Measurements from ENCODE around the gene MLXIPL. TPM values are rescaled to one million over a fixed set of nuclear protein-coding genes. Genes with fewer than 3 reads are reported as not detected.
A peak's percentile ranks its signal among the peaks of the same experiment; 100 is the strongest.

Gene MLXIPL
- total and polyA plus RNA-seq, 2 of the 8 experiments (the other 6 are each of a cell fraction or from before 2014, with no cell fraction given), result 9.4 to 10.6 TPM

DNA sequence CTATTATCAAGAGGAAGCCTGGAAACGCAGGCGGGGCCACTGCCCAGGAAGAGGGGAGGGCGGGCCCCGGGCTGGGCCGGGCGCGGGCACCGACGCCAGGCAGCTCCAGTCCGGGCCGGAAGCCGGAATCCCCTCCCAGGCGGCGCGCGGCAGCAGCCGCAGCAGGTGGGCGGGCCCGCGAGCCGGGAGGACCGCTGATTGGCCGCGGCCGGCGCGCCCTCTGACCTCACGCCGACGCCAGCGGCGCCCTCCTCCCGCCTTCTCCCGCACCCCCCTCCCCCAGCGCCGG lies 67.3 kb downstream of the MLXIPL start:
- no peak overlapping the region for H3K14ac ChIP-seq (ENCODE audit: insufficient read length)
- WGBS, 2 experiments (ENCODE audit: extremely low coverage in 1 of 2, insufficient coverage in 1 of 2, insufficient read length in 1 of 2, insufficient replicate concordance in 2 of 2, low coverage in 1 of 2, low lambda C conversion rate in 2 of 2, missing lambda C conversion rate in 1 of 2), result no CpG with 5 or more reads among the region's 36 CpGs
- peaks cover 6% of the 10 kb centered on the region; the same call in 1 of the 2 replicates for H3K79me1 ChIP-seq (ENCODE audit: low read depth, low read length)
- peaks cover 0 to 3% (median 1%) of the 10 kb centered on the region in 4 experiments; a peak in 2 of 7 replicates for H3K4me1 ChIP-seq (replicated peaks in 1 of 4; ENCODE audit: control insufficient read depth in 3 of 4, insufficient read depth in 4 of 4, low read length in 3 of 4)
- peak overlapping the region; percentile 99 for H3K27ac ChIP-seq (ENCODE audit: low read depth, low read length)
- FAIRE-seq (no peak), DNase-seq (ENCODE audit: low read depth in 1 of 2, low spot score in 2 of 2) (peak; percentile 81 to 95)
- no peak overlapping the region for H2AFZ ChIP-seq (ENCODE audit: low read length)
- no peak overlapping the region for H4K91ac ChIP-seq (replicated peaks; ENCODE audit: insufficient read length, low read length)
- H4K8ac ChIP-seq (ENCODE audit: extremely low read depth, insufficient read depth, low read length), result peak overlapping the region; percentile 100
- POLR2A ChIA-PET (ENCODE audit: partially characterized antibody), result interaction anchor here (0.6 to 2.5 kb wide), 14 partner anchors 10 to 145 kb away, joined by 3 to 31 read pairs (median 4); partner anchors contain the start of genes BAZ1B and TBL2
- H3K4me3 ChIP-seq (ENCODE audit: extremely low read depth in 1 of 4, insufficient read depth in 2 of 4, low read depth in 3 of 4, low read length in 4 of 4), result peak overlapping the region; percentile 68 to 87 (median 76)
- peak overlapping the region; percentile 96 for H3K18ac ChIP-seq (ENCODE audit: extremely low read depth, low read length)
- no peak overlapping the region for H2AK5ac ChIP-seq (ENCODE audit: low read depth, low read length)
- no peaks in the 10 kb centered on the region for H3K9me3 ChIP-seq (ENCODE audit: insufficient read depth in 2 of 2, low read depth in 1 of 2, low read length in 1 of 2)
- H3K9ac ChIP-seq (replicated peaks in 1 of 4; ENCODE audit: extremely low read depth in 1 of 4, low read depth in 3 of 4, low read length in 3 of 4), result peak overlapping the region; percentile 95 to 99 (median 98)
- H2BK20ac ChIP-seq (ENCODE audit: low read length), result no peak overlapping the region
- peaks cover 2 to 3% of the 10 kb centered on the region in 2 experiments for H4K20me1 ChIP-seq (replicated peaks in 1 of 2; ENCODE audit: control insufficient read depth in 1 of 2, insufficient read depth in 2 of 2, low read length in 2 of 2)
- peak overlapping the region; percentile 83; the same call in 1 of the 2 replicates for H2BK5ac ChIP-seq (ENCODE audit: low read depth, low read length)
- peak overlapping the region; percentile 92 to 94 for H3K4me2 ChIP-seq (ENCODE audit: insufficient read depth in 1 of 2, low read depth in 2 of 2, low read length in 2 of 2)
- H3K56ac ChIP-seq (replicated peaks; ENCODE audit: insufficient read length, low read depth, low read length), result no peak overlapping the region
- H2BK120ac ChIP-seq (replicated peaks; ENCODE audit: low read depth, low read length), result no peak overlapping the region
- H3K23ac ChIP-seq (ENCODE audit: insufficient read length), result no peak overlapping the region
- no peaks in the 10 kb centered on the region for H3K36me3 ChIP-seq (ENCODE audit: control insufficient read depth in 2 of 4, insufficient read depth in 4 of 4, low read length in 3 of 4)
- no peak overlapping the region for H2BK12ac ChIP-seq (ENCODE audit: low read depth, low read length)
- H3K23me2 ChIP-seq (ENCODE audit: low read depth, low read length), result peaks cover 9% of the 10 kb centered on the region
- H3K27me3 ChIP-seq (replicated peaks in 1 of 4; ENCODE audit: control insufficient read depth in 3 of 4, extremely low read depth in 1 of 4, insufficient read depth in 3 of 4, low read length in 3 of 4), result peaks cover 0 to 8% (median 1%) of the 10 kb centered on the region in 4 experiments; a peak in 4 of 7 replicates
- H3K79me2 ChIP-seq (ENCODE audit: control insufficient read depth in 1 of 2, insufficient read depth in 2 of 2, low read length in 2 of 2), result peaks cover 0 to 30% of the 10 kb centered on the region in 2 experiments; a peak in 3 of 4 replicates
- no peak overlapping the region for H2BK15ac ChIP-seq (ENCODE audit: low read length)
- CTCF ChIA-PET (ENCODE audit: partially characterized antibody), result no interaction called here
- no peak overlapping the region for H4K5ac ChIP-seq (ENCODE audit: insufficient read length, low read depth, low read length)
- no peak overlapping the region for H3K4ac ChIP-seq (replicated peaks; ENCODE audit: insufficient read length, low read depth, low read length)
- TF ChIP-seq HDAC2 (IDR thresholded peaks at IDR 0.05; ENCODE audit: borderline replicate concordance in 1 of 2, low read depth in 2 of 2, low read length in 2 of 2) (no peak), MAFK (IDR thresholded peaks at IDR 0.05; ENCODE audit: low read depth, low read length) (no peak), POU5F1 (IDR thresholded peaks at IDR 0.05; ENCODE audit: low read depth, low read length) (no peak), SP2 (IDR thresholded peaks at IDR 0.05; ENCODE audit: low read length) (no peak), TAF1 (IDR thresholded peaks at IDR 0.05; ENCODE audit: low read depth, low read length) (no peak; the same call in 1 of the 2 replicates), RFX5 (IDR thresholded peaks at IDR 0.05; ENCODE audit: borderline replicate concordance, low read depth, low read length) (no peak), CREB1 (IDR thresholded peaks at IDR 0.05) (peak; percentile 86), SIRT6 (IDR thresholded peaks at IDR 0.05; ENCODE audit: low read length) (no peak), CHD2 (IDR thresholded peaks at IDR 0.05; ENCODE audit: low read length) (no peak), E2F6 (IDR thresholded peaks at IDR 0.05) (no peak; the same call in 1 of the 2 replicates), NRF1 (IDR thresholded peaks at IDR 0.05; ENCODE audit: low read depth, low read length) (no peak), KDM1A (IDR thresholded peaks at IDR 0.05; ENCODE audit: borderline replicate concordance, low read length) (no peak), FOSL1 (IDR thresholded peaks at IDR 0.05; ENCODE audit: insufficient read depth, low read depth, low read length) (no peak), SP4 (IDR thresholded peaks at IDR 0.05; ENCODE audit: low read length) (no peak), JUN (IDR thresholded peaks at IDR 0.05; ENCODE audit: low read depth, low read length) (no peak)
